Bronchial epithelial cell (primary cell): ENCODE data around the gene CTNNA2. TPM values are rescaled to one million over a fixed set of nuclear protein-coding genes. Genes with fewer than 3 reads are reported as not detected.

Experiments used
- DNase-seq: peaks from one replicate; pipeline ENCODE4 v3.0.0-alpha.2; 2010; ENCODE audit warnings: low read depth
- FAIRE-seq: peaks from 2 replicates; lab custom pipeline; 2011; peaks lifted over from hg19 to GRCh38; lab: Jason Lieb, UNC
- H3K27me3 ChIP-seq: 2 replicates; pipeline ENCODE4 v1.5.1; 2011; ENCODE audit warnings: low read length; ENCODE audit not compliant: control insufficient read depth, insufficient read depth
- H3K36me3 ChIP-seq: 2 replicates; pipeline ENCODE4 v1.5.1; 2011; ENCODE audit warnings: low read length; ENCODE audit not compliant: control insufficient read depth, insufficient read depth
- H3K4me3 ChIP-seq: 2 replicates; pipeline ENCODE4 v1.5.1; 2011; ENCODE audit warnings: mild to moderate bottlenecking, low read depth, low read length, control low read depth
- CTCF ChIP-seq: IDR thresholded peaks from 2 replicates; pipeline ENCODE4 v1.5.1; 2011; ENCODE audit warnings: mild to moderate bottlenecking, moderate library complexity, low read length, control low read depth, inconsistent platforms; ENCODE audit not compliant: insufficient read depth, severe bottlenecking
- total RNA-seq: library from RNA; depleted of rRNA; stranded (reverse); fragments of >200 nt; gene quantifications from 2 replicates; pipeline ENCODE4 v1.2.1, GENCODE V29; 2014

CTNNA2 gene
- total RNA-seq, 1 donor from 2014 or later, result not detected

- no peaks in the 10 kb centered on the region for H3K27me3 ChIP-seq
- no peak overlapping the region for H3K4me3 ChIP-seq
- FAIRE-seq (no peak), DNase-seq (no peak)
- TF ChIP-seq CTCF, result no peak
- no peaks in the 10 kb centered on the region for H3K36me3 ChIP-seq
Observed at GRCh38 chr2:79717364-79718007, 204.6 kb downstream of the CTNNA2 start.

- DNase-seq (no peak), FAIRE-seq (no peak)
- no peaks in the 10 kb centered on the region for H3K36me3 ChIP-seq
- H3K4me3 ChIP-seq, result no peak overlapping the region
- H3K27me3 ChIP-seq, result no peaks in the 10 kb centered on the region
- TF ChIP-seq CTCF, result no peak
Observed at GRCh38 chr2:79721061-79721460, 208.2 kb downstream of the CTNNA2 start.

GRCh38 chr2:79721966-79722365, 209.1 kb downstream of the CTNNA2 start:
- TF ChIP-seq CTCF, result no peak
- FAIRE-seq (no peak), DNase-seq (no peak)
- Histone ChIP-seq H3K36me3 (no peaks in the 10 kb centered on the region), H3K4me3 (no peak overlapping the region), H3K27me3 (no peaks in the 10 kb centered on the region)

- FAIRE-seq (no peak), DNase-seq (peak; percentile 60)
- H3K36me3 ChIP-seq, result no peaks in the 10 kb centered on the region
- TF ChIP-seq CTCF, result no peak
- H3K27me3 ChIP-seq, result no peaks in the 10 kb centered on the region
- no peak overlapping the region for H3K4me3 ChIP-seq
Observed at GRCh38 chr2:79723830-79724229, 211.0 kb downstream of the CTNNA2 start.

GRCh38 chr2:79729532-79729931, 216.7 kb downstream of the CTNNA2 start:
- H3K4me3 ChIP-seq, result no peak overlapping the region
- DNase-seq (no peak), FAIRE-seq (no peak)
- no peaks in the 10 kb centered on the region for H3K27me3 ChIP-seq
- no peaks in the 10 kb centered on the region for H3K36me3 ChIP-seq
- no peak for TF ChIP-seq CTCF

GRCh38 chr2:79734518-79734917, 221.7 kb downstream of the CTNNA2 start:
- no peak for TF ChIP-seq CTCF
- DNase-seq, result no peak
- no peak overlapping the region for H3K4me3 ChIP-seq
- no peaks in the 10 kb centered on the region for H3K27me3 ChIP-seq
- FAIRE-seq, result no peak
- no peaks in the 10 kb centered on the region for H3K36me3 ChIP-seq
